ENCODE measurements around the gene TP53BP2.
A peak's percentile ranks its signal among the peaks of the same experiment; 100 is the strongest.

Gene TP53BP2

DNA sequence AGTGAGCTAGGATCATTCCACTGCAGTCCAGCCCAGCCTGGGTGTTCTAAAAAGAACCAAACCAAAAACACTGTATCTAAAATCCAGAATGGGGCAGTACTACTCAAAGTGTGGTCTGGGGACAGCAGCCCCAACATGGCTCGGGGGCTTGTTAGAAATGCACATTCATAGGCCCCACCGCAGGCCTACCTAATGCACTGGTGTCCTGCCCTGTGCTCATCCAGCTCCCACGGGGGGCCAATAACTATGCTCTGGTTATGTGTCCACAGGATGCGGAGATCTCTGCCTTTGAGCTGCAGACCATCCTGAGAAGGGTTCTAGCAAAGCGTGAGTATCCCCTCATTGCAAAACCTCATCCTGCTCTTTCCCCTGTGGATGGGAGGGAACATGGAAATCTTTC lies 81.9 kb downstream of the TP53BP2 start:
- DNase-seq (ENCODE audit: low spot score), result no peak

DNA sequence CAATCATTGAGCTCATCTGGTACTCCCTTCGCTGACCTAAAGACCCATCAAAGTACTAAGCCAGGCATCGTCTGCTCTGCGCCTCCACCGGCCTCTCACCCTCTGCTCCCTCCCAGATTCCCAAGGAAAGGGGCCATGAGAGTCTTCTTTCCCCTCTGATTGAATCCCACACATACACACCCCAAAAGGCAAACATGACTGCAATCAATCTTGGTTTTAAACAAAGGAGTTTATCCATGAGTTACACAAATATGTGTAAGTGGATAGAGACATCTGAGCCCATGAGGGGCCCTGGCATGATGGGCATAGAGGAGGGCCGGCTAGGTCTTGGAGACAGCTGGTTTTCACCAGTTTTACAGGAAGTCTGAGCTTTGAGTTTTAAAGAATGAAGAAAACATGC lies 82.5 kb downstream of the TP53BP2 start:
- DNase-seq (ENCODE audit: low spot score), result no peak

DNA sequence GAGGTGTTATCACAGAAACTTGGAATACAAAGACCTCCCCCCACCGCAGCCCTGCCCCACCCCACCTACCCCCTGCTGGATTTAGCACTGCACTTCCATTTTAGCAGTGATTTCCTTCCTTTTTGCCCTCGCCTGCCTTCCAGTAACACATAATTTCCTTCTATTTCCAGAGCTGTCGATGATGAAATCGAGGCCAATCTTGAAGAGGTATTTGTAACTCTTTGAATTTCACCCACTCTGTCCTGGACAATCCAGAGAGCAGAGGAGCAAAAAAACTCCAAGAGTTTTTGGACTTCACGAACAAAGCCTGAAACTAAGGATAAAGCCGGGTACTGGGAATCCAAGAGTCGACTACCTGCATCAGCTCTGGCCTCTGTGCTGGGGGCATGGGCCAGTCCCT lies 84.3 kb downstream of the TP53BP2 start:
- DNase-seq (ENCODE audit: low spot score), result no peak

DNA sequence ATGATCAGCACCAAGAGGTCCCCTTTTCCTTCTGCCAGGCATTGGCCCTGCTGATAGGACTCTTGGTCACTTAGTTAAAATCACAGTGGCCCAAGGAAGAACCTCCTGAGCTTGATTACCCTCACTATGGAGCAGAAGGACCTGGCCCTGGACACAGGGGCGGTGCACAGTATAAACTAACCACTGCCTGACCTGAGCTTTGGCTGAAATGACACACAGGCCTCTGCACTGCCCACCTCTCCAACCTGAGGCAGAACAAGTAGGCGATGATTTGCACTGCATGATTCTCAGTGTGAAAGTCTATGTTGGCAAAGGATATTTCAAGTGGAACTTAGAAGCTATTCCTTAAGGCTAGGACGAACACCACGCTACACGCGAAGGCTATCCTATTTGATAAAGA lies 84.9 kb downstream of the TP53BP2 start:
- no peak for DNase-seq (ENCODE audit: low spot score)

DNA sequence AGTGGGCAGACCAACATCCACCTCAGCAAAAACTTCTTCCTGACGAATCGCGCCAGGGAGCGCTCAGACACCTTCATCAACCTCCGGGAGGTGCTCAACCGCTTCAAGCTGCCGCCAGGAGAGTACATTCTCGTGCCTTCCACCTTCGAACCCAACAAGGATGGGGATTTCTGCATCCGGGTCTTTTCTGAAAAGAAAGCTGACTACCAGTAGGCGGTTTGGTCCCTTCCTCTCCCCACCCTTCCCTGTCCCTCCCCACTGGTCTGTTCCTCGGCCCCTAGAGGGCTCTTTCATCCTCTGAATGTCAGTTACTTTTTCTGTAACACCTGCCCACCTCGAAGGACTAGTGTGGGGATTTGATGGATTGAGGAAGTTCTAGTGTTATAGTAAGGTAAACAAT lies 86.5 kb downstream of the TP53BP2 start:
- no peak for DNase-seq (ENCODE audit: low spot score)

DNA sequence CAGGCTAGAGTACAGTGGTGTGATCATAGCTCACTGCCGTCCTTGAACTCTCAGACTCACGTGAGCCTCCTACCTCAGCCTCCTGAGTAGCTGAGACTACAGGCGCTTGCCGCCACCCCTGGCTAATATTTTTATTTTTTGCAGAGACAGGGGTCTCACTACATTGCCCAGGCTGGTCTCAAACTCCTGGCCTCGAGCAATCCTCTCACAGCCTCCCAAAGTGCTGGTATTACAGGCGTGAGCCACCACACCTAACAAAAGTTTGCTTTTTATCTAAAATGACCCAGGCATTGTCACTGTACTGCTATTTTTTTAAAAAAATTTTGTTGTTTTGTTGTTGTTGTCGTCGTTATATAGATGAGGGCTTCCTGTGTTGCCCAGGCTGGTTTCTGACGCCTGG lies 87.0 kb downstream of the TP53BP2 start:
- no peak for DNase-seq (ENCODE audit: low spot score)

DNA sequence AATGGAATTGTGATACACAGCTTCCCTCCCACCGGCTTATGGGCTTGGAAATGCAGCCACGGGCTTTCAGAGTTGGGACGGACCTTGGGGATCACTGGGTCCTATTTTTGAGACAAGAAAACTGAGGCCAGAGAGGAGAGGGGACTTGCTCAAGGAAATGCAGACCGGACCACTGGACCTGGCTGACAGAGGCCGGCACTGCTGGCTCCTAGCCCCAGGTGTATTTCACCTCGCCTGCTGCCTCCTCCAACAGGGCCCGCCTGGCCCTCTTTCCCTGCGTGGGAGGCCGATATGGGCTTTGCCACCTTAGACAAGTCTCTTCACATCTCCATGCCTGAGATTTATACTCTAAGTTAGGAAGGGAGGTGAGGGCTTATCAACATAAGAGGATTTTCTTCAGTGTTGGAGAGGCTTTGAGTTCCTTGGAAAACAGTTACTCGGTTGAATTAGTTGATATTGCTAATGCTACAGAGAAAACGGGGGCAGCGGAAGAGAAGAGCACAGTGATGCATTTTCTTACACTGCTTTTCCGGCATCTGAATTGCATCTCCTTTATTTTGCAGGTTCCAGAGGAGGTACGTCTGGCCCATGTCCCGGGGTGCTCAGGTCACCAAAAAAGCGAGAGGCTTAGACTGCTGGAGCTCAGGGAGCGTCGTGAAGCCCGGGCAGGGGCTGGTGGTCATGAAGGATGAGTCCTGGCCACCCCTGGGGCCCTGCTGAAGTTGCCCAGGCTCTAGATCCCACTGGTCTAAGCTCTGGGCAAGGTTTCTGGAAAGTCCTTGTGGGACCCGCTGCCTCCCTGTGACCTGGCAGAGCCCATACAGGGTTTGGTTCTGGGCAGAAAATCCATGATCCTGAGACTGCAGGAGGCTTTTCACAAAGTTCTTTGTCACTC lies 88.7 kb downstream of the TP53BP2 start:
- DNase-seq (ENCODE audit: low spot score), result no peak

DNA sequence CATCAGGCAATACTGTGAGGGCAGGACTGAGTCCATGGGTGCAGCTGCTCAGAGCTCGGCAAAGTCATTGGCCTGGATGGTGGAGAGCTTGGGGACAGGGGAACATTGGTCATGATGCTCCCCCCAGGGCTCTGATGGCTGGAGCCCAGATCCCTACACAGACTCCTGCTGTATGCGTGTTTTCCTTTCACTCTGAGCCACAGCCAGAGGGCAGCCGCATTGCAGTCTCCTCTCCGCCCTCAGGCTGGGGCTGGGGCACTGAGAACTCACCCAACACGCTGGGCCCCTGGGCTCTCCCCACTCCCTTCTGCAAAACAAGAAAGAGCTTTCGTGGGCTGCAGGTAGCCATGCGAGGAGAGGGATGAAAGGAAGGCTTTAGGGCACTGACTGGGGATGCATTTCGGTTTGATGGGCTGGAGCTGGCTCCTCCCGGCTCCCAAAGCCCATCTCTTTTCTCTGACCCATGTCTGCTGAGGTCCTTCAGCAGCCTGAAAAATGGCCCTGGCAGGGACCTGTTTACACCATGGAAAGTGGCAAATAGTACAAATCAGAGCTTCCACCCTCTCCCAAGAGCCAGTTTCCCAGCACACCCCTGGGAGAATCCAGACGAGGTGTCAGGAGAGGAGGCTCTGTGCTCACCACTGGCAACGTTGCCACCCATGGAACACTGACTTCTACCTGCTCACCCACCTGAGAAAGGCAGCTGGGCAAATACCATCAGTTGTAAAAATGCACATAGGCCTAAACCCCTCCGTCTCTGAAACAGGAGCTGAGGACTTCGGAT lies 89.6 kb downstream of the TP53BP2 start:
- no peak for DNase-seq (ENCODE audit: low spot score)

DNA sequence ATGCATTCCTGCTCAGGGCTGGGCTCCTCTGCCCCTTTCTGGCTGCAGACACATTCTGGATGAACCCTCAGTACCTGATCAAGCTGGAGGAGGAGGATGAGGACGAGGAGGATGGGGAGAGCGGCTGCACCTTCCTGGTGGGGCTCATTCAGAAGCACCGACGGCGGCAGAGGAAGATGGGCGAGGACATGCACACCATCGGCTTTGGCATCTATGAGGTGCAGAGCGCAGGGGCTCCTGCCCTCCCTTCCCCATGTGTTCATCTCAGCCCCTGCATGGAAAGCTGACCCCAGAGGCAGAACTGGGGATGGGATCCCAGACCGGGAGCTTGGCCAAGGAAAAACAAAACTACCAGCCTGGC lies 90.3 kb downstream of the TP53BP2 start:
- no peak for DNase-seq (ENCODE audit: low spot score)

DNA sequence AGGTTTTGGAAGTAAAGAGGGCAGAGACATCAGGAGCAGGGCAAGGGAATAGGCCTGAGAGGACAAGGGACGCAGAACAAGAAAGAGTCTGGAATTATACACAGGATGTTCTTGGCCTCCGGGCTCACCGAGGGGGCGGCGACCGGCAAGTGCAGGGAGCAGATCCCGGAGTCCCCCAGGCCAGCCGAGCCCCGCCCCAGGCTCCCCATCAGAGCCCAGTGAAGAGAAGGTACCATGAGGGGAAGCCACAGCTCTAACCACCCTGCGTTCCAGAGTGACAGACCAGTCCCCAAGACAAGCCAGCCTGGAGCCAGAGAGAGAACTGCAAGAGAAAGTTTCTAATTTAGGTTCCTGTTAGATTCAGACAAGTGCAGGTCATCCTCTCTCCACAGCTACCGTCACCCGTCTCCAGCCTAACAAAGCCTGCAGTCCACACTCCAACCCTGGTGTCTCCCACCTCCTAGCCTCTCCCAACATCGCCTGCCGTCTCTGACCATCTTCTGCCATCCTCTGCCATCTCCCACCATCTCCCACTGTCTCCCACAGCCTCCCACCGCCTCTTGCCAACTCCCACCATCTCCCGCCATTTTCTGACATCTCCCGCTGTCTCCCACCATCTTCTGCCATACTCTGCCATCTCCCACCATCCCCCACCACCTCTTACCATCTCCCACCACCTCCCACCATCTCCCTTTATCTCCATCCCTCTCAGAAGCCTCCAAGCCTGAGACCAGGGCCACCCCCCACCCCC lies 90.9 kb downstream of the TP53BP2 start:
- DNase-seq (ENCODE audit: low spot score), result no peak

DNA sequence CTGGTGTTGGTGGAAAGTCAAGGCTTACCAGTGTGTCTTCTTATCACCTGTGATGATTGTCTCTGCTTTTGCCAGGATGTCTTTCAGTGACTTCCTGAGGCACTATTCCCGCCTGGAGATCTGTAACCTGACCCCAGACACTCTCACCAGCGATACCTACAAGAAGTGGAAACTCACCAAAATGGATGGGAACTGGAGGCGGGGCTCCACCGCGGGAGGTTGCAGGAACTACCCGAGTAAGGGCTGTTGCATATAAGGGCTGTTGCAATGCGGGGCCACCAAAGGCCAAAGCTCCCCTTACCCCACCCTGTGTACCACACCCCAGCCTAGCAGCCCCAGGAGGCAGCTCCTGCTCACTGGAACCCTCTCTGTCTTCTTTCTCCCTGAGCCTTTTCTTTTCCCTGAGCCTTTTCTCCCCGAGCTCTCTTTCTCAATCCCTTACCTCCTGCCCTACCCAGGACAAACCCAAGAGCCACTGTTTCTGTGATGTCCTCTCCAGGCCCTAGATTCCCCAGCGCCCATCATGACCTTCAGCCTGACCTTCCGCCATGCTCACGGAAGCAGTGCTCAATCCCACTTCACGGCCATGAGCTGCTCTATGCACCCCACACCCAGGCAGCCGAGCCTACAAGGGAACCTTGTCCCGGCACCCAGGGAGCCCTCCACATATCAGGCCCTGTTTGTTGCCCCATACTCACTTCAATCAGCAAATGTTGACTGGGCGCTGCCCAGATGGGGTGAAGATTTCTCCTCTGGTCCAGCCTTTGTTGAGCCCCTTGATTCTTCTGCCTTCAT lies 92.8 kb downstream of the TP53BP2 start:
- DNase-seq (ENCODE audit: low spot score), result no peak

DNA sequence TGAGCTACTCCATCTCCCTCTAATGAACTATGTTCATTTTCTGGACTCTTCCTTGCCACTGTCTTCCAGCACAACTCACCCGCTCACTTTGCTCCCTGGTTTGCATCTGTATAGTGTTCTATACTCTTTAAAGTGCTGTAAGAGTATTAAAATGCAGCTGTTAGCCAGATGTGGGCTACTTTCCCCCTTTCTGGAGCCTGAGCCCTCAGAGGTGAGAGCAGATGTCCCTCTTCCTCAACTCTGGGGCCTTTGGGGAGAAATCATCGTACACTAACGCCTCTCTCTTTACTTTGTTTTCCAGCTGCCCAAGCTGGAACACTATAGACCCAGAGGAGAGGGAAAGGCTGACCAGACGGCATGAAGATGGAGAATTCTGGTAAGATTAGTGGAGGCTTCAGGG lies 94.1 kb downstream of the TP53BP2 start:
- no peak for DNase-seq (ENCODE audit: low spot score)

DNA sequence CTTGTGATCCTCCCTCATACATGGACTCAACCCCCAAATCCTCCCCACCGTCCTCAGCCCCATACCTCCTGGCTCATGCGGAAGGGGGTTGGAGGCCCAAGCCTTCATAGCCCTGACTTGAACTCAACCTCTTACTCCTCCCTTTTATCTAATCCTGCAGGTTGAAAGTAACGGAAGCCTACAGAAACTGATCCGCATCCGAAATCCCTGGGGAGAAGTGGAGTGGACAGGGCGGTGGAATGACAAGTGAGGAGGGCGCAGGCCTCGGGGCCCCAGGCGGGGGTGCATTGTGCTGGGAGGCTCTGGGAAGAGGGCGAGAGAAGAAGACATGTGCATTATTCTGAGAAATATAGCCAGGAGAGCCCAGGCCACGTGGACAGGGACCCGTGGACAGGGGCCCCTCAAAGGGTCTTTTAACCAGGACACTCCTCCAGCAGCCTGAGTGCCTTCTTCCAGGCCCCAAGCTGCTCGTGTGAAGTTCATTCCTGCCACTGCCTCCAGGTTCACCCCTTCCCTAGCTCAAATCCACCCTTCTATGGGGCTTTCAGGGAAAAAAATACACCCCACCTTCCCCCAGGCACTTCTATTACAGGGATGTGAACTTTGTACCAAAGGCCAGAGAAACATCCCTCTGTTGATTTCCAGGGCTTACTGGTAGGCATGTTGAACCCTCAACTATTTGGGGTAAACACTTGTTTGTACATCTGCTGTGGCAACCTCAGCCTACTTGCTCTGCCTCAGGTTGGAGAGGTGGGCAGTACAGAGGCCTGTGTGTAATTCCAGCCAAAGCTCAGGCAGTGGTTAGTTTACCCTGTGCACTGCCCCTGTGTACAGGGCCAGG lies 94.8 kb downstream of the TP53BP2 start:
- no peak for DNase-seq (ENCODE audit: low spot score)

DNA sequence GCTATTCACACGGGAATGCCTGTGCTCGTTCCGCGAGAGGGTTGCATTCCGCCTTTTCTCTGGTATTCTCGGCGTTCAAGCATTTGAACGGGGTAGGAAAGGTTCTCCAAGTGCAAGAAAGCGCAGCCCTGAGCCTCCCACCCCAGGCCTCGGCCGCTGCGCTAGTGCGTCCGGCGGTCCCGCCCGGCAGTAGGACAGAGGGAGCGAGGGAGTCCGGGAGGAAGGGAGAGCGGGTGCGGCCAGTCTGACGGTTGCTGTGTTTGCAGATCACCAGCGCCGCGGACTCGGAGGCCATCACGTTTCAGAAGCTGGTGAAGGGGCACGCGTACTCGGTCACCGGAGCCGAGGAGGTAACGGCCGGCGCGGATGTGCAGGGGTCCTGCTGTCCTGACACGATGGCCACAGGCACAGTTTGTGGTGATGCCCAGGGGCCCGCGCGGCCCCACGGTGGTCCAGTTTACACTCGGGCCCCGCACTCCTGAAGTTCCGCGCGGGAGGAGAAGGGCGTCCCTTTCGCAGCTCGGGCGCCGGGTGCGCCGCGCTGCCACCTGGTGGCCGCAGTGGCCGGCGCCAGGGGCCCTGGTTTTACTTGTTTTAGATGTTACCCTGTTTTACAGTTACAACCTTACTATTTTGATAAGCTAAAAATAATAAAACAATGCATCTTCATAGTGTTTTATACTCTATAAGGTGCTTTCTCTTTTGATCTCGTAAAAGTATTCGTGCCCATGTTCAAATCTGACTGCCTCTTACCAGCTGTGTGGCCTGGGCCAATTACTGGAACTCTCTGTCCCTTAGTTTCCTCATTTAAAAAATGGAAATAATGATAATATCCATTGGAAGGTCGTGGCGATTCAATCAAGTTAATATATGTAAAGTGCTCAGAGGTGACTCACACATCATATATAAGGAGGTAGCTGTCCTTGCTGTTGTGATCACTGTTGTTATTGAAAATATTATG lies 96.7 kb downstream of the TP53BP2 start:
- peak; percentile 80 for DNase-seq (ENCODE audit: low spot score)

DNA sequence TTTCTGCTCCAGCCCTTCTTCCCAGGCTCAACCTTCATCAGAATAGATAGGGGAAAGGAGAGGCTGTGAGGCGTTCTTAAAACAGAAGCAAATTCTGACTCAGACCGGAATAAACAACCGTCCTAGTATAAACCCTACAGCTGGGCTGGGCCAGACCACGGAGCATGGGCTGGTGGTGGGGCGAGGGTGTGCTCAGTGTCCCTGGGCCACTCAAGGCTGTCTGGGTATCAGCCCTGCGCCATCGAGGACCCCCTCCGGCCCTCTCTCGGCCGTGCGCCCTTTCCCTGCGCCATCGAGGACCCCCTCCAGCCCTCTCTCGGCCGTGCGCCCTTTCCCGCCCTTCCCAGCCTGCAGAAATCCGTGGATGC lies 97.4 kb downstream of the TP53BP2 start:
- DNase-seq (ENCODE audit: low spot score), result peak; percentile 77

DNA sequence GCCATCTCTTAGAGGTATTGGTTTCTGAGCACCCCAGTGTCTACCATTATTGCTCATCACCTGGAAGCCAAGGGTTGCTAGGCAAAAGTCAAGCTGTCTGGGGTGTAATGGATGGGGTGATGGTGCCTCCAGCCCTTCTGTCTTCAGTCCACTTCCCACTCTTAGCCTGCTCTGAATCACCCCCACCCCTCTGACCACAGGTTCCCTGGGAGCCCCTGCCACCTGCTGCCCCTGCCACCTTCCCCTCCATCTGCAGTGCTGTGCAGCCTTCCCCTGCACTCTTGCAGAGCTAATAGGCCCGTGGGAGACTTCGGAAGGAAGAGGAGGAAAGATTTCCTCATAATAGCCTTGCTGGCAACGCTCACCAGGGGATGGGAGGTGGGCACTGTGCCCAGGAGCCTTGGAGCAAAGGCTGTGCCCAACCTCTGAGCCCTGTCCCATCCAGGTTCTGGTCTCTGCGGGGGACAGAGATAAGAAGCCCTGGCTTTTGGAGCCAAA lies 97.9 kb downstream of the TP53BP2 start:
- DNase-seq (ENCODE audit: low spot score), result peak; percentile 34

DNA sequence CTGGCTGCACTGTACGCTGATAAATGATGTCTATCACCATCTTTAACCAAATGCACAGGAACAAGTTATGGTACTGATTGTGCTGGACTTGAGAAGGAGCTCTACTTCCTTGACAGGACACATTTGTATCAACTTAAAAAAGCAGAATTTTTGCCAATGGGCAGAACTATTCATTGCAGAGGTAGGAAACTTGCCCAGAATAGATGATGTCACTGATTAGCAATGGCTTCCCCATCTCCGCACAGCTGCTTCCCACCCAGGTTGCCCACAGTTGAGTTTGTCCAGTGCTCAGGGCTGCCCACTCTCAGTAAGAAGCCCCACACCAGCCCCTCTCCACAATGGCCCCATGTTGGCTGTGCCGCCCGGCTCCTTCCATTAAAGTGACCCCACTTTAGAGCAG lies 100.0 kb downstream of the TP53BP2 start:
- DNase-seq (ENCODE audit: low spot score), result peak; percentile 39

DNA sequence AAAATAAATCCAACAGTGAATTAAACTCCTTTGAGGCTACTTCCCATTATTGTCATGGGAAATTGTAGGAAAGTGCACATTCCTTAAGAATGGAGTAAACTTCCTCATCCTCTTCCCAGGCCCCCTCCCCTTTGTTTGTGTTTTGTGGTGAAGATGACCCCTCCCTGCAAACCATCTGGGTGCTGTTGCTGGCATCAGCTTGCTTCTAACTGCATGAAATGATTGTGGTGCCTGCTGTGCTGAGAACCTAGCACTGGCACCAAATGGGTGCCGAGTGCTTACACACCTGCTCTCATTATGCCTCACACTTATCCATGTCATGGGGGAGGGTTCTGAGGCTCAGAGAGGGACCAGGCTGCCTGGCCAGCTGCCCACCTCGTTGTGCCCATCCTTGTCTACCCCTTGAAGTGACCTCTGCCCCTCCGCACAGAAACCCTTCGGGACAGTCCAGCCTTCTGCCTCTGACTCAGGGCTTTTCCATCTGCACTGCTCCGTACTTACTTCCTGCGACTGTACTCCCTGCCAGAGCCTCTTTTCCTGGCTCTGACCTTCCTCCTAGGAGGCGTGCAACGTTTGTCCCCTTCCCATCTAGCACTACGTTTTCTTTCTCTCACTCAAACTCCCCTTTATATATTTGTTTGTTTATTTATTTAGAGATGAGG lies 102.8 kb downstream of the TP53BP2 start:
- DNase-seq (ENCODE audit: low spot score), result no peak

DNA sequence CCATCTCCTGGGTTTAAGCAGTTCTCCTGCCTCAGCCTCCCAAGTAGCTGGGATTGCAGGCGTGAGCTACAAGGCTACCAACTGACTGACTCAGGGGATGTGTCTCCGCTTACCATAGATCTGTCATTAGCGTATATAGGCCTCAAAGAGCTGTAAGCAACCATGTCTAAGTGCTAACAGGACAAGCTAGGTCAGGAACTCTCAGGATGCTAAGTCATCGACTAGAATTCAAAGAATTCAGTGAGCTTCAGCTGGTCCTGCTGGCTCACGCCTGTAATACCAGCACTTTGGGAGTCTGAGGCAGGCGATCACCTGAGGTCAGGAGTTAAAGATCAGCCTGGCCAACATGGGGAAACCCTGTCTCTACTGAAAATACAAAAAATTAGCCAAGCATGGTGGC lies 103.9 kb downstream of the TP53BP2 start:
- no peak for DNase-seq (ENCODE audit: low spot score)
